ENCODE data around the gene YBX2.
"Not testable (repeated sequence)": the region's sequence is repeated elsewhere in the genome, so short reads cannot be mapped to it uniquely, and the experiment has no call there.

YBX2 gene

DNA sequence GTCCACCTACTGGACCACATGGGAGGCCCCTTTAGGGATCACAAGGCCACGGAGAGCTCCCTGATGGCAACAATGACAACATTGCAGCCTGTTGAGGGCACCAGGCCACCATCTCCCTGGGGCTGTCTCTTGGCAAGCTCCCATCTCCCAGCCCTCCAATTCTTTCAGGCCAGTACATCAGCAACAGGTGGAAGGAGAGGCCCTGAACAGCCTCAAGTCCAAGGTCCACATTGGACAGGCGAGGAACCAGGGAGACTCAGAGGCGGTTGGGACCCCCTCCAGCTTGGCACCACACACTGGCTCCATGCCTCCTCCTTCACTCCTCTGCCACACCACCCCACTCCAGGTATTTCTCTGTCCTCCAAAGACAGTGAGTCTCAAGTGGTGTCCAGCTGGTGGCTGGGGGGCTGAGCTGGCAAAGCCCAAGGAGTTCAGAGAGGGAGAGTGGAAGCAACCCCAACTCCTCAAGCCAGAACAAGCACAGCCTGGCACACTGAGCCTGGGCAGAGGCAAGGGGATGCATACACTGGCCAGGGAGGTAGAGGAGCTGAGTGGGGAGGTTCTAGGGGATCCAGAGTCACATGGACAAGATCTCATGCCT is 40.6 kb upstream of the YBX2 start:
- CTCF ChIA-PET = no interaction called here

DNA sequence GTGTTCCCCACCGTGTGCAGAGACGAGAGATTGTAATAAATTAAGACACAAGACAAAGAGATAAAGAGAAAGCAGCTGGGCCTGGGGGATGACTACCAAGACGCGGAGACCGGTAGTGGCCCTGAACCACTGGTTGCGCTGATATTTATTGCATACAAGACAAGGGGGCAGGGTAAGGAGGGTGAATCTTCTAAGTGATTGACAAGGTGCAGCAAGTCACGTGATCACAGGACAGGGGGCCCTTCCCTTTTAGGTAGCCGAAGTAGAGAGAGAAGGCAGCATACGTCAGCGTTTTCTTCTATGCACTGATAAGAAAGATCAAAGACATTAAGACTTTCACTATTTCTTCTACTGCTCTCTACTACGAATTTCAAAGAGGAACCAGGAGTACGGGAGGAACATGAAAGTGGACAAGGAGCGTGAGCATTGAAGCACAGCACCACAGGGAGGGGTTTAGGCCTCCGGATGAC is 38.2 kb upstream of the YBX2 start:
- CTCF ChIA-PET; DNase-seq (ENCODE audit: extremely low spot score): not testable (repeated sequence)
- POLR2A ChIA-PET = interaction anchor here (0.6 kb wide), 1 partner anchor 579 kb away, joined by 3 read pairs; no protein-coding TSS in a partner anchor

More for the DNA sequence above, 40.6 kb upstream of the YBX2 start:
- no peak for DNase-seq (ENCODE audit: extremely low spot score)
- TF ChIP-seq CTBP1 (IDR thresholded peaks at IDR 0.05; ENCODE audit: borderline replicate concordance) = no peak
- TF ChIP-seq SP1 (IDR thresholded peaks at IDR 0.05) = no peak
- no peak for TF ChIP-seq ELF4 (IDR thresholded peaks at IDR 0.05)
- POLR2A ChIA-PET = no interaction called here

DNA sequence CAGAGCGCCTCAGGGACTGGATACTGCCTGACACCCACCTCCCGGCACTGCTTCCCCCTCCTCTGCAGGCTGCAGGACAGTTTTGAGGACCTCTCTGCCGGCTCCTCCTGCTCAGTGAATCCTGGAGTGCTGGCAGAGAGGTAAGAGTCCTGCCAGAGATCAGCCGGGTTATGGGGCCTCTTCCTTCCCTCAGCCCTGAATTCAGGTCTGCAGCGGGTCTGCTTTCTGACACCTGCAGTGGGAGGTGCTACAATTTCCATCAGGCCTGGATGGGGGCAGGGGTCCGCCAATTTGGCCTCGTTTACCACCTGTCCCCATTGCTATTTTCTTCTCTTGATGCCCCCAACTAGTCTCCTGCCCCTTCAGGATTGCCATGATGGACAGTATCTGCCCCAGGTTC is 37.7 kb upstream of the YBX2 start:
- DNase-seq (ENCODE audit: extremely low spot score) = no peak
- POLR2A ChIA-PET = interaction anchor here (0.6 kb wide), 1 partner anchor 579 kb away, joined by 3 read pairs; no protein-coding TSS in a partner anchor
- CTCF ChIA-PET = no interaction called here
- TF ChIP-seq SUZ12 (IDR thresholded peaks at IDR 0.05) = no peak

DNA sequence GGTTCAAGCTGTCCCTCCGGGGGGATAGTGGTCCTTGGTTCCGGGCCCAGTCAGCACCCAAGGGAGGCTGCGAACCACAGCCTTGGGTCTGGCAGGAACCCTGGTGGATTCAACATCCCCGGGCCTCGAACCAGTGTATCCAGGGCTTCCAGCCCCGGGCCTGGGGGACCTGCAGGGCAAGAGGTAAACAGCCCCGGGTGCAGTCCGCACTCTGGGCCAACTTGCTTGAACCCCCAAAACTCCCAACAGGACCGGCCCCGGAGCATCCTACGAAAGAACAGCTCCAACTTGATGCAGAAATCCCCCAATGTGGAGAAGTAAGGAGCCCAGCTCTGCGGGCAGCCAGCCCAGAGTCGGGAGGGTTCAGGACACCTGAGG is 36.2 kb upstream of the YBX2 start:
- TF ChIP-seq SP1 (IDR thresholded peaks at IDR 0.05) (no peak), HDGF (IDR thresholded peaks at IDR 0.05; ENCODE audit: borderline replicate concordance) (no peak), ELF4 (IDR thresholded peaks at IDR 0.05) (no peak), LEF1 (IDR thresholded peaks at IDR 0.05; ENCODE audit: borderline replicate concordance) (no peak), CTBP1 (IDR thresholded peaks at IDR 0.05; ENCODE audit: borderline replicate concordance) (no peak), ZNF384 (IDR thresholded peaks at IDR 0.05) (no peak), ARNT (IDR thresholded peaks at IDR 0.05) (no peak), BHLHE40 (IDR thresholded peaks at IDR 0.05; ENCODE audit: borderline replicate concordance) (no peak)
- CTCF ChIA-PET = no interaction called here
- POLR2A ChIA-PET = interaction anchor here (1.7 to 2.8 kb wide), 5 partner anchors 10 to 254 kb away, joined by 10 to 17 read pairs (median 14); partner anchors contain the start of genes GABARAP and MPDU1
- DNase-seq (ENCODE audit: extremely low spot score) = no peak

DNA sequence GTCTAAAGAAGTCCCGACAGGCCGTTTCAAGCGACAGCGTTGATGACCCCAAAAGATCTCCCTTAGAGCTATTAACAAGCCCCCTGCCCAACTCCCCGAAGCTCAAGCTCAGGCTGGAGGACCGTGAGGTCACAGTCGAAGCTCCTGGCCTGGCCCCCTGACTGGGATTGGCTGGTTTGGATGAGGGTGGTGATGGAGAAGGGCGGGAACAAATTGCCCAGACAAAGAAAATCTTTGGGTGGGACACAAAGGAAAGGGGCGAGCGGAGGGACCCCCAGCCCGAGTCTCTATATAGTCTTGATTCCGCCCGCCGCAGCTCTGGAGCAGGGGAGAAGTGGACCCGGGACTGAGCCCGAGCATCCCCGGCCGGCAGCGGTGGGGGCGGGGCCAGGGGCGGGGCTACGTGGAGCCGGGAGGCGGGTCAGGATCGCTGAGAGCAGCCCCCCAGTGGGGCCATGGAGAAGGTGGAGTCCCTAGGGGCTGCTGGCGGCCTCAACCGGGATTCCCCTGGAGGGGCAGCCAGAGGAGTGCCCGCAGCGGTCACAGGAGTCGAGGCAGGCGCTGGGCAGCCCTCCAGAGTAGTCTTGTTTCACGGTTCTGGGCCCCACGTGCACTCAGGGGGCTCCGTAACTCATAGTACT is 35.7 kb upstream of the YBX2 start:
- DNase-seq (ENCODE audit: extremely low spot score) = peak; percentile 79
- ChIA-PET CTCF (interaction anchor here (1.1 to 1.3 kb wide), 4 partner anchors 9 to 25 kb away, joined by 3 to 5 read pairs (median 3); partner anchors contain the start of gene TMEM95), POLR2A (interaction anchor here (0.7 to 5.1 kb wide), 34 partner anchors 10 to 359 kb away, joined by 3 to 56 read pairs (median 4); partner anchors contain the start of genes ACADVL, DLG4, GABARAP and GPS2)
- peak; percentile 68 for TF ChIP-seq L3MBTL2 (conservative IDR thresholded peaks at IDR 0.05)
- TF ChIP-seq BHLHE40 (IDR thresholded peaks at IDR 0.05; ENCODE audit: borderline replicate concordance) = no peak
- no peak for TF ChIP-seq CTBP1 (IDR thresholded peaks at IDR 0.05; ENCODE audit: borderline replicate concordance)
- TF ChIP-seq FOXA1 (IDR thresholded peaks at IDR 0.05) = no peak
- no peak for TF ChIP-seq ARNT (IDR thresholded peaks at IDR 0.05)
- TF ChIP-seq SUZ12 (IDR thresholded peaks at IDR 0.05) = no peak

DNA sequence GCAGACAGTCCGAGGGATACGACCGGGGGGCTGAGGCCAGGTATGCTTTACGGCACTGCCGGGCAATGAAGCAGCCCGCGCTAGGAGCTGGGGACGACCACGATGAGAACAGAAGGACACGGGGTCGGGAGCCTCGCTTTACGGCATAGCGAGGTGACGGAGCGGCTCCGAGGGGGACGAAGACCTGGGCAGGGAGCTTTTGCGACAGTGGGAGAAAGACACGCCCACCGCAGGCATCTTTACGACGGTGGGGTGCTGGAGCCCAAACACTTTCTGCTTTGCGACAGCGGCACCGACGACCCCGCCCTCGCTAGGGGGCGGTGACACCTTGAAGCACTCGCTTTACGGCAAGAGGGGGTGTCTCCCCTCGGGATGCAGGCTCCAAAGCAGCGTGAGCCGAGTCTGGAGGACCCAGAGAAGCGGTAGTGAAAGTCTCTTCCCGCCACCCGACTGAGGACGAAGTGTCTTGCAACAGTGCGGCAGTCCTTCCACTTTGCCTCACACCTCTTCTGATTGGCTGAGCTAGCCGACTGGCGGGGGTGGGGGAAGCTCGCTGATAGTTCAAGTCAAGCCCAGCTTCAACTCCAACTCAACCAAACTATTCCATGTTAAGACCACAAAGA is 35.0 kb upstream of the YBX2 start:
- TF ChIP-seq SUZ12 (IDR thresholded peaks at IDR 0.05) = no peak
- TF ChIP-seq ARNT (IDR thresholded peaks at IDR 0.05) = no peak
- no peak for TF ChIP-seq TARDBP (IDR thresholded peaks at IDR 0.05)
- no peak for TF ChIP-seq ELF4 (IDR thresholded peaks at IDR 0.05)
- TF ChIP-seq FOXA1 (IDR thresholded peaks at IDR 0.05) = no peak
- TF ChIP-seq, protein P1, sequence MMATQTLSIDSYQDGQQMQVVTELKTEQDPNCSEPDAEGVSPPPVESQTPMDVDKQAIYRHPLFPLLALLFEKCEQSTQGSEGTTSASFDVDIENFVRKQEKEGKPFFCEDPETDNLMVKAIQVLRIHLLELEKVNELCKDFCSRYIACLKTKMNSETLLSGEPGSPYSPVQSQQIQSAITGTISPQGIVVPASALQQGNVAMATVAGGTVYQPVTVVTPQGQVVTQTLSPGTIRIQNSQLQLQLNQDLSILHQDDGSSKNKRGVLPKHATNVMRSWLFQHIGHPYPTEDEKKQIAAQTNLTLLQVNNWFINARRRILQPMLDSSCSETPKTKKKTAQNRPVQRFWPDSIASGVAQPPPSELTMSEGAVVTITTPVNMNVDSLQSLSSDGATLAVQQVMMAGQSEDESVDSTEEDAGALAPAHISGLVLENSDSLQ (IDR thresholded peaks at IDR 0.05) = peak; percentile 66; the same call in 1 of the 2 replicates
- no peak for TF ChIP-seq LEF1 (IDR thresholded peaks at IDR 0.05; ENCODE audit: borderline replicate concordance)
- peak; percentile 75; the same call in 1 of the 2 replicates for TF ChIP-seq HDGF (IDR thresholded peaks at IDR 0.05; ENCODE audit: borderline replicate concordance)
- no peak for TF ChIP-seq SP1 (IDR thresholded peaks at IDR 0.05)
- no peak for TF ChIP-seq ZNF384 (IDR thresholded peaks at IDR 0.05)
- CTCF ChIA-PET = interaction anchor here (0.6 to 1.3 kb wide), 6 partner anchors 9 to 152 kb away, joined by 3 to 5 read pairs (median 3); partner anchors contain the start of gene TMEM95
- DNase-seq (ENCODE audit: extremely low spot score) = peak; percentile 95
- POLR2A ChIA-PET = interaction anchor here (0.6 to 5.1 kb wide), 44 partner anchors 9 to 359 kb away, joined by 3 to 56 read pairs (median 4); partner anchors contain the start of genes ACADVL, DLG4, DVL2 and GABARAP

DNA sequence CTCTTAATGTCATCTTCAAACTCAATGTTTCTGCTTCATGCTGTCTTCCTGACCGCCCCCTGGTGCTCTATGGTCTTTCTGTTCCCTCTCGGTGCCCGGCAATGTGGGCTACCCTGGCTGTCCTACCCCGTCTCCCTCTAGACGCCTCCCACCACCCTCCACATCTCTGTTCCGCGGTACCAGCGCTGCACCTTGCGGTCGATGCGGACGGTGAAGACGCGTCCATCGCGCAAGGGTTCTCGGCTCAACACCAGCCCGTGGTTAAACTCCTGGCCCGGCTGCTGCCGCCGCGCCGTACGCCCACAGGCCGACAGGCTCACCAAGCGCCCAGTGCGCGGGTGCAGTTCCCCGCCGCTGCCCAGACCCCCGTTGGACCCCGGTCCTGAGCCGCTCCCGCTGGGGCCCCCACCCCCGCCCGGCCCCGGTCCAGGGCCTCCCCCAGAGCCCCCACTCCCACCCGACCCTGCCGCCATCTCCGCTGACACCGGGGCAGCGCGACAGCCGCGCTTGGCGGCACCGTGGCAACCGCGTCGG is 34.5 kb upstream of the YBX2 start, which contains the start of gene NEURL4:
Gene NEURL4, minus strand, starts transcription at position 496 of the 534 bp plus-strand sequence. Its CDS starts 23 bp downstream, at position 473.
- no peak for DNase-seq (ENCODE audit: extremely low spot score)
- TF ChIP-seq CTBP1 (IDR thresholded peaks at IDR 0.05; ENCODE audit: borderline replicate concordance) (no peak), SUZ12 (IDR thresholded peaks at IDR 0.05) (no peak), ELF4 (IDR thresholded peaks at IDR 0.05) (no peak), TARDBP (IDR thresholded peaks at IDR 0.05) (no peak), LEF1 (IDR thresholded peaks at IDR 0.05; ENCODE audit: borderline replicate concordance) (no peak)
- POLR2A ChIA-PET = interaction anchor here (0.6 to 5.1 kb wide), 30 partner anchors 8 to 360 kb away, joined by 3 to 56 read pairs (median 6); partner anchors contain the start of genes ACADVL, DLG4, DVL2 and GABARAP
- CTCF ChIA-PET = interaction anchor here (1.0 to 1.3 kb wide), 4 partner anchors 8 to 151 kb away, joined by 3 to 5 read pairs (median 3); no protein-coding TSS in a partner anchor

DNA sequence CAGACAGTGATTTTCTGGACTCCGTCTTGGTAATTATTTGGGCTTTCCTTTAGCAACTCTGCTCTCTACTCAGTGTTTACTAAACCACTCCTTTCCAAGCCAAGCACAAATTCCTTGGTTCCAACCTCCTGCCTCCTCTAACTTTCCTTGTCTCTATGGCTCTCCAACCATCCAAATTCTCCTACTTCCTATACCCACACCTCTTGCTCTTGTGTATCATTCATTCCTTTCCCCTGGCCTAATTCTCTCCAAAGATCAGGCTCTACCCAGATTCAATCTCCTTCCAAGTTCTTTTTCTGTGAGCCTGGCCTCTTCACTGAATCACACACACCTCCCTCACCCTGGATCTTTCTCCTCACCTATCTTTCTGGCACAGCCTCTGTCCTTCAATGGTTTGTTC is 33.6 kb upstream of the YBX2 start:
- no peak for TF ChIP-seq FOXK2 (IDR thresholded peaks at IDR 0.05)
- TF ChIP-seq ARNT (IDR thresholded peaks at IDR 0.05) = no peak
- no peak for TF ChIP-seq SUZ12 (IDR thresholded peaks at IDR 0.05)
- TF ChIP-seq BHLHE40 (IDR thresholded peaks at IDR 0.05; ENCODE audit: borderline replicate concordance) = no peak
- no peak for TF ChIP-seq FOXM1 (IDR thresholded peaks at IDR 0.05; ENCODE audit: borderline replicate concordance)
- ChIA-PET CTCF (no interaction called here), POLR2A (interaction anchor here (2.8 to 5.1 kb wide), 2 partner anchors 12 to 17 kb away, joined by 17 to 56 read pairs; partner anchors contain the start of gene GPS2)
- DNase-seq (ENCODE audit: extremely low spot score) = no peak

All from HEK293T (cell line).